Epidermal melanocyte (primary cell): ENCODE data around the gene XRN2.

Source experiments
- DNase-seq: peaks from one replicate; pipeline ENCODE4 v3.0.0; 2011; ENCODE audit warnings: low spot score; ENCODE audit not compliant: insufficient read length

XRN2 gene, protein sequence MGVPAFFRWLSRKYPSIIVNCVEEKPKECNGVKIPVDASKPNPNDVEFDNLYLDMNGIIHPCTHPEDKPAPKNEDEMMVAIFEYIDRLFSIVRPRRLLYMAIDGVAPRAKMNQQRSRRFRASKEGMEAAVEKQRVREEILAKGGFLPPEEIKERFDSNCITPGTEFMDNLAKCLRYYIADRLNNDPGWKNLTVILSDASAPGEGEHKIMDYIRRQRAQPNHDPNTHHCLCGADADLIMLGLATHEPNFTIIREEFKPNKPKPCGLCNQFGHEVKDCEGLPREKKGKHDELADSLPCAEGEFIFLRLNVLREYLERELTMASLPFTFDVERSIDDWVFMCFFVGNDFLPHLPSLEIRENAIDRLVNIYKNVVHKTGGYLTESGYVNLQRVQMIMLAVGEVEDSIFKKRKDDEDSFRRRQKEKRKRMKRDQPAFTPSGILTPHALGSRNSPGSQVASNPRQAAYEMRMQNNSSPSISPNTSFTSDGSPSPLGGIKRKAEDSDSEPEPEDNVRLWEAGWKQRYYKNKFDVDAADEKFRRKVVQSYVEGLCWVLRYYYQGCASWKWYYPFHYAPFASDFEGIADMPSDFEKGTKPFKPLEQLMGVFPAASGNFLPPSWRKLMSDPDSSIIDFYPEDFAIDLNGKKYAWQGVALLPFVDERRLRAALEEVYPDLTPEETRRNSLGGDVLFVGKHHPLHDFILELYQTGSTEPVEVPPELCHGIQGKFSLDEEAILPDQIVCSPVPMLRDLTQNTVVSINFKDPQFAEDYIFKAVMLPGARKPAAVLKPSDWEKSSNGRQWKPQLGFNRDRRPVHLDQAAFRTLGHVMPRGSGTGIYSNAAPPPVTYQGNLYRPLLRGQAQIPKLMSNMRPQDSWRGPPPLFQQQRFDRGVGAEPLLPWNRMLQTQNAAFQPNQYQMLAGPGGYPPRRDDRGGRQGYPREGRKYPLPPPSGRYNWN

GRCh38 chr20:21303061-21303871 lies at the start of gene XRN2:
Gene XRN2, plus strand, starts transcription at chr20:21303331. Its CDS starts 68 bp downstream, at chr20:21303399.
- peak; percentile 91 for DNase-seq

DNA sequence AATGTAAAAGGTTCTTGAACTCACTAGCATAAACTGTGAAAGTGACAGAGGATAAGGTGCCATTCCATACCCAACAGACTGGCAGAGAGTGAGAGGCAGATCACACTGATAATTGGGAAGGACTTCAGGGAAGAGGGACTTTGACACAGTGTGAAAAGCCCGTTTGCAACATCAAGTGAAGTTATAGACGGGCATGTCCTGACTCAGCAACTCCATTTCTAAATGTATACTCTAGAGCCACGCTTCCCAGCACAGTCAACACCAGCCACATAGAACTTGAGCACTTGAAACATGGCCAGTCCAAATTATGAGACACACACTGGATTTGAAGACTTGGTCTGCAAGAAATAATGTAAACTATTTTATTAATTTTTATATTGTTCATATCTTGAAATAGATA lies 45.9 kb upstream of the XRN2 start:
- DNase-seq: no peak

GRCh38 chr20:21258411-21258810 lies 44.7 kb upstream of the XRN2 start:
- DNase-seq: no peak

- no peak for DNase-seq
These were observed 43.8 kb upstream of the XRN2 start for GRCh38 chr20:21259346-21259745.

- no peak for DNase-seq
These were observed 40.3 kb upstream of the XRN2 start for GRCh38 chr20:21262812-21263211.

DNA sequence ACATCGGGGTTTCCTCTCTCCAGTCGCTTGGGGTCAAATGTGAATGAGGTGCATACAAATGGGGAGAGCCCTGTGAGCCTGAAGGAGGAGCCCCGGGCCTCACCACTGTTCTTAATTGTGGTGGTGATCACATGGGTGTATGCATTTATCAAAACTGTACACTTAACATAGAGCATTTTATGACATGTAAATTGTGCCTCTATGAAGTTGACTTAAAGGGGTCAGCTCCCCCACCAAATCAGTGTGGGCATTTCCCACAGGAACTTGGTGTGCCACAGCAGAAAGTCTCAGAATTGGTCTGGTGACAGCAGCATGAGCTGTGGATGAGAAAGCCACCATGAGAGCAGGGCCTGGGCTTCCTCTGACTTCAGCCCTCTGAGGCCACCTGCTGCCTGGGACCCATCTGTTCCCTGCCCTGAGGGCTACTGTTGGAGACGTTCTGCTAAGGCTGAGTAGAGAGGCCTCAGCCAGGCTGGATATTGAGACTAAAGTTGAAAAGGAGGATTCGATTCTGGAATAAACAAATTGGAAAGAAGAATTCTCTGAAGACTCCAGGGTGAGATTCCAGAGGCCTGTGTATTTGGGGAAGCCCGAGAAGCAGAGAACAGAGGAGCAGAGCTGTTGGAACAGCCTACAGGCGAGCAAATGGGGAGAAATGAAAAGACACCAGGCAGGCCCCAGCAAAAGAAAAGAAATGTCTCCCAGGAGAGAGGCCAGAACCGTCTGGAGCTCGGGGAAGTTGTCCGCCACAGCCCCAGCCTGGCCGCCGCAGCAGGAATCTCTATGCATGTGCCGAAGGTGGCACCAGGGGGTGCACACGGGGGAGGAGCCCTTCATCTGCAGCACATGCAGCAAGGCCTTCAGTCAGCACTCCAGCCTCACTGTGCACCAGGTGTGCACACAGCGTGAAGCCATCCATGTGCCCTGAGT lies 37.6 kb upstream of the XRN2 start:
- no peak for DNase-seq

GRCh38 chr20:21266191-21266536 lies 37.0 kb upstream of the XRN2 start:
- DNase-seq: no peak

DNA sequence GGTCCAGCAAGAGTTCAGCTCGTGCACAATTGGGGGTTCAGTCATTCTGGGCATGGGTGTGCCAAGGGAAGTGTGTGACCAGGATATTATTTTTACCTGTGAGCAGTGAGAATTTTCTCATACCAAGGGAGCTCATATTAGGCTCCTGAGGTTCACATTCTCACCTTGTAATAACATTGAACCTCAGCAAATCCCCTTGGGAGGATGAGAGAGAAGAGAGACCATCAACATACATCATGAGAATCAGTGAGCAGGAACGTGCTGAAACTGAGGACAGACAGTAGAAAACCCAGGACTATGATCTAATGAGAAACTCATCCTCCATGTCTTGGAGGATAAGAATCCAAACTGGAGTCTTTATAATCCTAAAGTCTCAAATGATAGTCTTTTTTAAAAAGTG lies 33.4 kb upstream of the XRN2 start:
- no peak for DNase-seq

DNA sequence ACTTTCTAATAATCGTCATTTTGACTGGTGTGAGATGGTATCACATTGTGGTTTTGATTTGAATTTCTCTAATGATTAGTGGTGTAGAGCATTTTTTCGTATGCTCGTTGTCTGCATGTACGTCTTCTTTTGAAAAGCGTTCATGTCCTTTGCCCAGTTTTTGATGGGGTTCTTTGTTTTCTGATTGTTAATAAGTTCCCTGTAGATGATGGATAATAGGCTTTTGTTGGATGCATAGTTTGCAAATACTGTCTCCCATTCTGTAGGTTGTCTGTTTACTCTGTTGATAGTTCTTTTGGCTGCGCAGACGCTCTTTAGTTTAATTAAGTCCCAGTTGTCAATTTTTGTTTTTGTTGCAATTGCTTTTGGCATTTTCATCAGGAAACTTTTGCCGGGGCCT lies 32.3 kb upstream of the XRN2 start:
- DNase-seq: no peak

DNA sequence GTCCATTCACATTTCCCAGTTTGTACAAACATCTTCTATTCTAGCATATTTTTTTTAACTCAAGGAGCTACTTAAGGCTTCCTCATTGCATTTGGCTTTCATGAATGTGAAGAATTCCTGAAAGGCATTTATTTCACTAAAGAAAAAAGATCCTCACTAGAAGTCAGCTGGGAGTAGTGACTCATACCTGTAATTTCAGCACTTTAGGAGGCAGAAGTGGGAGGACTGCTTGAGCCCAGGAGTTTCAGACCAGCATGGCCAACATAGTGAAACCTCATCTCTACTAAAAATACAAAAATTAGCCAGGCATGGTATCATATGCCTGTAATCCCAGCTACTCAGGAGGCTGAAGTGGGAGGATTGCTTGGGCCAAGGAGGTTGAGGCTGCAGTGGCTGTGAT lies 30.9 kb upstream of the XRN2 start:
- DNase-seq: no peak

DNA sequence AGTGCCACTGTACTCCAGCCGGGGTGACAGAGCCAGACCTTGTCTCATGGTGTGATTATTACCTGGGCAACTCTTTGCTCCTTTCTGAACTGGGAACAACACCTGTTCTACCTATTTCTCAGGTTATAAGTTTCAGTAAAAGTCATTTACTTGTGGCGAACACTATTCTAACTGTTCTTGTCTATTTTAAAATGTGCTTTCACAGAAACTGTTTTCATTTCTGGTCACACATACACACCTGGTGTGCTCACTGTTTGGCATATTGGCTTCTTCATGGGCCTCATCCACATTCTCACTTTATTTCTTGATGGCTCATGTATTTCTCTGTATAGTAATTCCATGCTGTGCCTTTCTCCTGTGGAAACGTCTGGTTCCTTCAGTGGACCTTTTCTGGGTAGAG lies 30.5 kb upstream of the XRN2 start:
- no peak for DNase-seq

DNA sequence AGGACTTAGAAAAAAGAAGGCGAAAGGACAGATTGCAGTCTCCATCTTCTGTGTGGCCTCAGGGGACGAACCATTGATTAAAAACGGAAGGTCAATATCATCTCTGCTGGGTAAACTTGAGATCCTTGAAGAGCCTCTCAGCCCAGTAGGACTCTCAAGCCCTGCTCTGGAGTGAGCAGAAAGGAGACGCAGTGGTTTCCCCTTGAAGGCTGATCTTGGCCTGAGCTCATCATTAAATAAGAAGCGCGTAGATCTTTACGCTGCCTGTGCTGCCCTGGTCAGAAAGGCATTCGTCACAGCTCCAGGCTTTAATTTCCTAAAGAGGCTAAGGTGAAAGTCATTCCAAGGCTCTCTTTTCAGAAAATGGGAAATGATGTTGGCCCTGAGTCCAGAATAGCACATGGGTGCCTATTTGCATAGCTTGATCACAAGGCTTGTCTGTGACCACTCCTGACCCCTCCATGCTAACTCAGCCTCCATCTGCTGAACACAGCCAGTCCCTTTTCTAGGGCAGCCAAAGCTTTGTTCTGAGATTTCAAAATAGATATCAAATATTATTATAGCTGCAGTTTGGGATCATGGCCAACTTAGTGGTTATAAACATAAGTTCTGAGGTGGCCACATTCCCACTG lies 29.3 kb upstream of the XRN2 start:
- DNase-seq: no peak

DNA sequence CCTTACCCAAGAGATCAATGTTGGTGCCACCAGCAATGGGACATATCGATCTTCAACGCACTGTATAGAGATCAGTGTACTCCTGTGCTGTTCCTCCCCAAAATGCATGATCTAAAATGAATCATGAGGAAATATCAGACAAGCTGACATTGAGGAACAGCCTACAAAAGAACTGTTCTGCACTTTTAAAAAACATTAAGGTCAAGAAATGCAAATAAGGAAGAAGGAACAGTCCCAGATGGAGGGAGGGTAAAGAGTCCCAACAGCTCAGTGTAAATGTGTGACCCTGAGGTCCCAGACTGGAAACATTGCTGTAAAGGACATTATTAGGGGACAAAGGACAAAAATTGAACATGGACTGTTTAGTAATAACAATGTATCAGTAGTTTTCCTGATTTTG lies 24.3 kb upstream of the XRN2 start:
- DNase-seq: no peak

DNA sequence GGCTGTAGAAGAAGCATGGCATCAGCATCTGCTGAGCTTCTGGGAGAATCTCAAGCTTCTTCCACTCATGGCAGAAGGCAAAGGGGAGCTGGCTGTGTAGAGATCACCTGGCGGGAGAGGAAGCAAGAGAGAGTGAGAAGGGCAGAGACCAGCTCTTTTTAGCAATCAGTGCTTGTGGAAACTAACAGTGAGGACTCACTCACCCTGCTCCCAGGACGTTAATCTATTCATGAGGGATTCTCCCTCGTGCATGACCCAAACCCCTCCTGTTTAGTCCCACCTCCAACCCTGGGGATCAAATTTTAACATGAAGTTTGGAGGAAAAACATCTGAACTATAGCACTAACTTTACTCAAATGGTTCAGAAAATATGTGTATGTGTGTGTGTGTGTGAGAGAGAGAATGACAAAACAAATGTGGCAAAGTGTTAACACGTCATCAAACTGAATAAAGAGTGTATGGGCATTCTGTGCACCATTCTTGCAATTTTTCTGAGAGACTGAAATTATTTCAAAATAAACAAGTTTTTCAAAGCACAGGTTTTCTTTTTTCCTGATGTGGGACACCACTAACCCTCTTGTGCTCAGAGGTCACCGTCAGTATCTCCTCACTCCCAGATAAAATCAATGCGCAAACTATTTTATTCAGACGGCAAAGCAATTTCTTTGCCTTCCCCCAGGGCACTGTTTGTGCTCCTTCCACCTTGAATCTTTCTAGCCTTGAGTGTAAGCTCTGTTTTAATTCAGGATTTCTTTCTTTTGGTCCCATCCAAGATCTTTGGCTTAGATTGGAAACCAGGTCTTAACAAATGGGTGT lies 23.2 kb upstream of the XRN2 start:
- DNase-seq: no peak

GRCh38 chr20:21280522-21281016 lies 22.6 kb upstream of the XRN2 start:
- DNase-seq: no peak

GRCh38 chr20:21286775-21287174 lies 16.4 kb upstream of the XRN2 start:
- DNase-seq: no peak

DNA sequence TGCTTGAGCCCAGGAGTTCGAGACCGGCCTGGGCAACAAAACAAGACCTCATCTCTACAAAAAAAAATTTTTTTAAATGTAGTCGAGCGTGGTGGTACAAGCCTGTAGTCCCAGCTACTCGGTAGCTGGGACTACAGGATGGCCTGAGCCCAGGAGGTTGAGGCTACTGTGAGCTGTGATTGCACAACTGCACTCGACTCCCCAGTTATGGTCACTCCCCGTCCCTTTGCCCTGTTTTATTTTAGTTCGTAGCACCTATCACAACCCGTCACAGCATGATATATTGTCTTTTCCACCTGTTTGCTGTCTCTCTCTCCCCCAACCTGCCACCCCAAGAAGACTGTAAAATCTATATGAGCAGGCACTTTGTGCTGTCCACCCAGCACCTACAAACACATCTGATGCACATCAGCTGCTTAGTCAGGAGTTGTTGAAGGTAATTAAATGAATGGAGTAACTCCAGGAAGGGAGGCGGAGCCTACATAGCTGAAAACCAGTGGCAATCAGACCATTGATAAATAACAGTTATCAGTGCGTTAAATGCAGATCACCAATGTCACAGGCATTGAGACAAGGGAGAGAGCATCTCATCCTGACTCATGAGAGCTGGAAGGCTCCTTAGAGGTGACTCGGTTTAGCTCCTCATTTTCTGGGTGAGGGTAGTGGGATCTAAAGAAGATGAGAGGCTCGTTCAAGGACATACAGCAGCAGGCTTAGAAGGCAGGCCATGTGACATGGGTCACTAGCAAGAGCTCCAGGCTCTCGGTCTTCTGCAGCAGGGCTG lies 14.4 kb upstream of the XRN2 start:
- no peak for DNase-seq

GRCh38 chr20:21289651-21290050 lies 13.5 kb upstream of the XRN2 start:
- DNase-seq: no peak
